Mucosa of descending colon (tissue), 3 donors: ENCODE measurements around the gene VIT. TPM values are rescaled to one million over a fixed set of nuclear protein-coding genes. Genes with fewer than 3 reads are reported as not detected.

Source experiments
- ATAC-seq: fragments of 200-7000 bp; cut with Tn5 transposase; one replicate; pipeline ENCODE4 v1.9.1; 2020; ENCODE audit warnings: mild to moderate bottlenecking, moderate library complexity
- DNase-seq, 3 donors: peaks; one replicate each; pipeline ENCODE4 v3.0.0-alpha.2; 2020
- H3K36me3 ChIP-seq: fragments of 200-600 bp; one replicate; pipeline ENCODE4 v1.8.0; 2021; ENCODE audit warnings: low read depth, mild to moderate bottlenecking
- H3K4me1 ChIP-seq: fragments of 200-600 bp; one replicate; pipeline ENCODE4 v1.8.0; 2021; ENCODE audit warnings: low read depth, mild to moderate bottlenecking
- H3K4me3 ChIP-seq: fragments of 200-600 bp; one replicate; pipeline ENCODE4 v1.8.0; 2021; ENCODE audit warnings: mild to moderate bottlenecking
- H3K9me3 ChIP-seq: fragments of 200-600 bp; one replicate; pipeline ENCODE4 v1.8.0; 2021; ENCODE audit warnings: mild to moderate bottlenecking
- CTCF ChIP-seq: fragments of 200-600 bp; IDR thresholded peaks from one replicate; pipeline ENCODE4 v1.8.0; 2022; ENCODE audit warnings: antibody characterized with exemption, mild to moderate bottlenecking
- intact Hi-C, 2 donors: fragments of 100-400 bp; cut with DNase I in 1 of 2; cut with micrococcal nuclease in 1 of 2; formaldehyde crosslinking; loops; one replicate each; pipeline versions ENCODE4 v1.11.0 to v1.11.1; 2022; cut with DNase I, micrococcal nuclease
- long read RNA-seq, 2 donors: library from polyadenylated mRNA; unstranded; transcript quantifications; one replicate each; pipeline ENCODE4 v2.0.0, GENCODE V29; 2019 to 2021
- total RNA-seq, 3 donors: library from RNA; stranded (reverse); fragmentation: NEBNext Ultra II Directional in 2 of 3; extraction: Animal tissue kit (Norgen Biotek cat#: 25700) in 2 of 3; gene quantifications; one replicate each; pipeline versions ENCODE4 v1.2.1 to v1.2.4, GENCODE V29; 2021 to 2023
- donor health status: DM: no; HTN: no; CAD: no; lungs with moderate emphysema.
- donor health status: DM: no; HTN: no; CAD: no.
- donor health status: DM: no; HTN: yes; CAD: no.

VIT gene
- total RNA-seq, result 1 to 10 TPM in 2 of 3 donors, not detected in 1; 1.3 to 3.5 TPM
- long read RNA-seq, donor 1, partial matches to known transcripts, result 1 of 8 reads
- long read RNA-seq, donor 1, other reads (novel, unspliced or antisense), result 5 of 8 reads
- long read RNA-seq, donor 2, partial matches to known transcripts, result 0 of 13 reads
- long read RNA-seq, donor 2, other reads (novel, unspliced or antisense), result 12 of 13 reads

GRCh38 chr2:36696533-36696932, at the start of gene VIT:
VIT (plus strand) TSS chr2:36696707; CDS start chr2:36716371, 19,664 bp downstream.
- Histone ChIP-seq H3K9me3 (no peaks in the 10 kb centered on the region), H3K36me3 (no peaks in the 10 kb centered on the region), H3K4me1 (no peaks in the 10 kb centered on the region), H3K4me3 (no peak within 1 kb of the TSS)
- intact Hi-C loops, result no loop called here
- DNase-seq, result no peak
- ATAC-seq, result no peak
- TF ChIP-seq CTCF, result no peak

GRCh38 chr2:36650031-36650829, 46.3 kb upstream of the VIT start:
- peak in 2 of 3 donors; percentile 40 to 57 for DNase-seq
- peaks cover 7% of the 10 kb centered on the region for H3K9me3 ChIP-seq
- no peaks in the 10 kb centered on the region for H3K36me3 ChIP-seq
- H3K4me3 ChIP-seq, result no peak overlapping the region
- peak; percentile 99 for ATAC-seq
- peaks cover 3% of the 10 kb centered on the region for H3K4me1 ChIP-seq
- intact Hi-C loops, result no loop called here
- TF ChIP-seq CTCF, result no peak

- DNase-seq (no peak), ATAC-seq (no peak)
- TF ChIP-seq CTCF, result no peak
- H3K36me3 ChIP-seq, result no peaks in the 10 kb centered on the region
- no peak overlapping the region for H3K4me3 ChIP-seq
- H3K9me3 ChIP-seq, result no peaks in the 10 kb centered on the region
- intact Hi-C loops, result no loop called here
- peaks cover 3% of the 10 kb centered on the region for H3K4me1 ChIP-seq
These were observed 43.4 kb upstream of the VIT start for GRCh38 chr2:36653155-36653554.

GRCh38 chr2:36653967-36654694, 42.4 kb upstream of the VIT start:
- intact Hi-C loops, result no loop called here
- Histone ChIP-seq H3K4me1 (peaks cover 3% of the 10 kb centered on the region), H3K4me3 (no peak overlapping the region), H3K9me3 (no peaks in the 10 kb centered on the region), H3K36me3 (no peaks in the 10 kb centered on the region)
- TF ChIP-seq CTCF, result no peak
- ATAC-seq (no peak), DNase-seq (no peak)

- TF ChIP-seq CTCF, result no peak
- ATAC-seq, result no peak
- intact Hi-C loops, result no loop called here
These were observed 41.1 kb upstream of the VIT start for GRCh38 chr2:36655453-36655852.

More at GRCh38 chr2:36655453-36655852, 41.1 kb upstream of the VIT start:
- DNase-seq, result no peak
- Histone ChIP-seq H3K9me3 (no peaks in the 10 kb centered on the region), H3K4me1 (no peaks in the 10 kb centered on the region), H3K4me3 (no peak overlapping the region), H3K36me3 (no peaks in the 10 kb centered on the region)
